HG03025 (cell line): ENCODE measurements around the gene LILRA2.
"Not testable (repeated sequence)": the region's sequence is repeated elsewhere in the genome, so short reads cannot be mapped to it uniquely, and the experiment has no call there.

Experiments used
- ATAC-seq: cut with Tn5 transposase; IDR thresholded peaks from one replicate; pipeline ENCODE4 v1.9.1; 2021; ENCODE audit warnings: mild to moderate bottlenecking, moderate library complexity; ENCODE audit not compliant: unreplicated experiment, low FRiP score

LILRA2 gene

DNA sequence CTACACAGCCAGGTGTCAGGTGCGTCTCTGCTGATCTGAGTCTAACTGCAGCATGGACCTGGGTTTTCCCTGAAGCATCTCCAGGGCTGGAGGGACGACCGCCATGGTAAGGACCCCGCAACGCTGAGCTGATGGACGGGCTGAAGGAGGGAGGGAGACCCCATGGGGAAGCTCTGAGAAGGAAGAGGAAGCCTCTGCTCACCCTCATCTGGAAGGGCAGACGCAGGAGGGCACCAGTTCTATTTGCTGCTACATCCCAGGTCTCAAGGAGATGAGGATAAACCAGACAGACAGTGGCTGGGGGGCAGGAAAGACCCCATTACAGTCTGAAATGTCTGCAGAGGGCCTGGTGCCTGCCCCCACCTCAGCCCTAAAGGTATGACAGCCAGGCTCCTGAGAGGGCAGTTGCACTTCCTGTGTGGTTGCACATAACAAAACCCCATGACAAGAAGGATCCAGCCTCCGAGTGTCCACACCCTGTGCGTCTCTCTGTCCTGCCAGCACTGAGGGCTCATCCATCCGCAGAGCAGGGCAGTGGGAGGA is at the start of gene LILRA2:
LILRA2 (plus strand) TSS at position 461 of the 543 bp plus-strand sequence. CDS start 89 bp downstream, outside the sequence.
- ATAC-seq, result no peak

DNA sequence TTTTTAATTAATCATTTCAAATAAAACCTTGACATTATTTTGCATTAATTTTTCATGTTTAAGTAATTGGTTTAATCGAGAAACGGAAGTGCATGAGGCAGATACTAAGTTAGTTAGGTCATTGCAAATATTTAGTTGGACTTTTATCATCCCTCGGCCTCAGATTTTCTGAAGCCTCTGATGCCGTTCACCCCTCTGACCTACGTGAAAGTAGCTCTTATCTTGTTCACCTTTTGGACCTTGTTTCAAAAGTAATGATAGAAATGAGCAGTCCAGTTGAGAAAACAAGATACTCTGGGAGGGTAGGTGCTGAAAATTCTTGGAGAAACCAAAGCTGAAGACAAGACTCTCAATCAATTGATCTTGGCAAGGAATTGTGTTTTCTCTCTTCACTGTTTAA is 48.0 kb upstream of the LILRA2 start:
- ATAC-seq, result no peak

DNA sequence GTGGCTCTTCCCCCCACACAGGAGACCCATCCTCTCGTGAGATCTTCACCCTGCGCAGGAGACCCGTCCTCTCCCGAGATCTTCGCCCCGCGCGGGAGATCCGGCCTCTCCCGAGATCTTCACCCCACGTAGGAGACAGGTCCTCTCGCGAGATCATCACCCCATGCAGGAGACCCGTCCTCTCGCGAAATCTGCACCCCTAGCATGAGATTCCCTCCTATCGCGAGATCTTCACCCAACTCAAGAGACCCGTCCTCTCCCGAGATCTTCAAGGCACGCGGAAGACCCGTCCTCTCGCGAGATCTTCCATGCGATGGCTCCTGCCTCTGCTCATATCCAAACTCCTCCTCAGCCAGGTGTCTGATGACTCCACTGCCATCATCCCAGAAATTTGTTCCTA is 46.6 kb upstream of the LILRA2 start:
- no peak for ATAC-seq

DNA sequence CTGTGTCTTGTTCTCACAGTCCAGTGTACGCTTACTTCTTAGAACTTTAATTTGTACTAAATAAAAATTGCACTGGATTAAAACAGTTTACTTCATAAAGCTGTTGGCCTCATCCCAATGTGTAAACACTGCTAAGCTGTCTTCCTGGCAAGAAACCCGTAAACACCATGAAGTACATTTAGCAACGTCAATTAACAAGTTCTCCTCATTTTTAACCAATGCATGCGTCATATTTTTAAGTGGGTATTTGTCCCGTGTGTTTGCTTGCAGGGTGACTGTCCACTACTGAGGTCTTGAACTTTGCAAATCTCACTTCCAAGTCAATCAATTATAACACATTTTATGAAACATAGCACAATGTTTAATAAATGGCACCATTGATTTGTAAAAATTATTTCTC is 42.7 kb upstream of the LILRA2 start:
- ATAC-seq, result no peak

DNA sequence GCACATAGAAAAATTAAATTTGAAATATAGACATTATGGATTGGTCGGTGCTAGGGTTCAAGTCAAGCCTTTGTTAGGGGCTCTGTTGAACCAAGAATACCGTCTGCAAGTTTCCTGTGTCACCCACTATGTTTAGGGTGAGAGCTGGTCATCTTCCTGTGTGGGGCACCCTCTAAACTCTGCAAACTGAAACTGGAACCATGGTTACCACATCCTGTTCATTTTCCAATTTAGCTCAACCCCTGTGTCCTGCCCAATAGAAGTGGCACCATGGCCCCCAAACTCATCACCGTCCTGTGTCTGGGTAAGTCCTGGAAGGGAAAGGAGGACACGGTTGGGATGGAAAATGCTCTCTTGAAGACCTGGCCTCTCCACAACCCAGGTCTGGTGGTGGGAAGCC is 41.1 kb upstream of the LILRA2 start:
- ATAC-seq, result no peak

DNA sequence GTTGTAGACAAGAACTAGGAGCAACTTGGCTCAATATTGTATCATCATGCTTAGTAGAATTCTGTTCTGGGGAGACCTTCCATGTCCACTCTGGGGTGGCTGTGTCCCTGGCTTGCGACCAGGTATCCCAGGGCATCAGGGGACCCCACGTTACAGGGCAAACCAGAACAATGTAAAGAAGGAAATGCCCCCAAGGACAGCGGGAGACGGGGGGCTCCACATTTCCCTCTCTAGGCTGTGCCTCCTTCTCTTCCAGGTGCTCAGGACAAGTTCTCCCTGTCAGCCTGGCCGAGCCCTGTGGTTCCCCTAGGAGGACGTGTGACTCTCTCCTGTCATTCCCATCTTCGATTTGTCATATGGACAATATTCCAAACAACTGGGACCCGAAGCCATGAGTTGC is 40.1 kb upstream of the LILRA2 start:
- no peak for ATAC-seq

DNA sequence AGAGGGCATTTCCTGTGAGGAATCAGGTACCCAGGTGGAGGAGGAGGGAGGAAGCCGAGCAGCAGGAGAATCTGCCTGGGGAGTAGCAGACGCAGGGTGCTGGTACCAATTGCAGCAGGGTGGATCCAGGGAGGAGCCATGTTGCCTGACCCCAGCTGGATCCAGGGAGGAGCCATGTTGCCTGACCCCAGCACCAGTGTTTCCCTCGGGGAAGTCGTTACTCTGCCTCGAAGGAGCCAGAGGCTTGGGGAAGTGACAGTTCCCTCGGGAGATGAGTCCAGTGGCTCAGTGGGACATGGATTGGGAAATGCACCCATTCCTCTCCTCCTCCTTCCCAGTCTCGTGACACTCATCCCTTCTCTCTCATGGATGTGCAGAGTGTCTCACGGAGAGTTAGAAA is 39.4 kb upstream of the LILRA2 start:
- ATAC-seq, result no peak

DNA sequence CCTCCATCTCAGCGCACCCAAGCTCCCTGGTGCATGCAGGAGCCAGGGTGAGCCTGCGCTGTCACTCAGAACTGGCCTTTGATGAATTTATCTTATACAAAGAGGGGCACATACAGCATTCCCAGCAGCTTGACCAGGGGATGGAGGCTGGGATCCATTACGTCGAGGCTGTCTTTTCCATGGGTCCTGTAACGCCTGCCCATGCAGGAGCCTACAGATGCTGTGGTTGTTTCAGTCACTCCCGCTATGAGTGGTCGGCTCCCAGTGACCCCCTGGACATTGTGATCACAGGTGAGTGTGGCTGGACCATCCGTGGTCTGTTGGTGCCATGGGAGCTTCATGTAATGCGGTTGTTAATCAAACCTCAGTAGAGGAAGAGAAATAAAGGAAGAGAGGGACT is 38.0 kb upstream of the LILRA2 start:
- no peak for ATAC-seq

DNA sequence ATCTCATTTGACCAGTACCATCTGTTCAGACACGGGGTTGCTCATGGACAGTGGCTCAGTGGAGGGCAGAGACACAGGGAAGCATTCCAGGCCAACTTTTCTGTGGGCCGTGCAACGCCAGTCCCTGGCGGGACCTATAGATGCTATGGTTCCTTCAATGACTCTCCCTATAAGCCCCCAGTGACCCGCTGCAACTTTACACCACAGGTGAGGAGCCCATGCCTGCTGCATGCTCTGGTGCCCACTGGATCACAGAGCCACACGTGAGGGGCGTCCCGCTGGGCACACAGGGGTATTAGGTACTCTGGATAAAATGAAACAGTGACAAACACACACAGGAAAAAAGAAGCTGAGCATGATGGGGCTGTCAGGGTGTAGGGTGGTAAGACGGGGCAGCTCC is 36.6 kb upstream of the LILRA2 start:
- no peak for ATAC-seq

DNA sequence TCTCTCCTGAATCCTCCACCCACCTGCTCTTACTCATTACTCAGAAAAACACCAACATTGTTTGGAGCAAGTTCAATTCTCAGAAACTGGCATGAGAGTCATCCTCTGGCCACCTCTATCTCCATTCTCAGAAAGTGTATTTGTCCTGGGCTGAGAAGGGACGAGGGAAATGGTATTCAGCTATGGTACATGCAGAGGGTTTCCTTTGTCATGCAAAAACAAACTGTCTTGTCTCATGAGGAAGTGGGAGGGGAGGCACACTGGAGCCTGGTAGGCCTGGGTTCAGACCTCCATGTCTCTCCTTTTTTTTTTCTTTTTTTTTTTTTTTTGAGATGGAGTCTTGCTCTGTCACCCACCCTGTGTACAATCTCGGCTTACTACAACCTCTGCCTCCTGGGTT is 31.9 kb upstream of the LILRA2 start:
- ATAC-seq, result no peak

DNA sequence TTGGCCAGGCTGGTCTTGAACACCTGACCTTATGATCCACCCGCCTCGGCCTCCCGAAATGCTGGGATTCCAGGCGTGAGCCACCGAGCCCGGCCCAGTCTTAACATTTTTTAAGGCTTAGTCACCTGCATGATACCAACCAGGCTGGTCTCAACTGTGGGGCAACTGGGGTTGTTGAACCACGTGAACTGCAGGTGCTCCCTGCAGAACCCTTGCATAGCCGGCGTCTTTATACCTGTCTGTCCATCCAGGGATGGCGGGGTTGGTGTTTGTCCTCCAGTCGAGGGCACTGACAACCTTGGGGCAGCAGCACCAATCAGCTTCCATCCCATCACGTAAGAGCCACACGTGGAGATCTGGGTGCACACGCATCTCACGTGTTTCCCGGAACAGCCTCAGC is 24.8 kb upstream of the LILRA2 start:
- ATAC-seq, result no peak

DNA sequence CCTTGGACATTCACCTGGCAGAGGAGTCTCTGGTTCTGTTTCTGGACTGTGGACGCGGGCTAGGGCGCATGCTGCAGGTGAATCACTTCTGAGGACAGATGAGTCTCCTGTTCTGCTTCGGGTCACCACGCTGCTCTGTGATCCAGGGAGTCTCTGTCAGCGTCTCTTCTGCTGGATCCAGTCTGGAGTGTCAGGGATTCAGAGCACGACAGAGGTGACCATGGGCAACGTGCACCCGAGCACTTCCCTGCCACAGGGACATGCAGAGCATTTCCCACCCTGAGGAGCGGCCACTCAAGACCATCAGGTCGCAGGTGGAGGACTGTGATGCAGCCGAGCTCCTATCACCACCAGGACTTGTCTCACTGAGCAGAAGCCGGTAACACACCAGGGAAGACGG is 24.4 kb upstream of the LILRA2 start:
- no peak for ATAC-seq

DNA sequence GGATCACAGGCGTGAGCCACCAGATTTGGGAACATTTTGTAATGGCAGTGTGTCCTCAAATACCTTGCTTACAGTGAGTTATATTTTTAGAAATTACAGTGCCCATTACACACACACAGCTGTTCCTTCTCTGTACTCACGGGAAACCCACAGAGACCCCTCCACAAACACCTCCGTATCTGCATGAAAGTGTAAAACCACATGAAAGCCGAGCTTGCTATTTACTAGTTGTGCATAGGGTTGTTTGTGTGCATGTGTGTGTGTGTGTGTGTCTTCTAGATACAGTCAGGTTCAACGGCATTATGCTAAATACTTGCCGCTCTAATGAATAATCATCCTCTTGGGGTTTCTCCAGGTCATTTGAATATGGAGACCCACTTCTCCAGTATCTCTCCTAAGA is 22.3 kb upstream of the LILRA2 start:
- no peak for ATAC-seq

DNA sequence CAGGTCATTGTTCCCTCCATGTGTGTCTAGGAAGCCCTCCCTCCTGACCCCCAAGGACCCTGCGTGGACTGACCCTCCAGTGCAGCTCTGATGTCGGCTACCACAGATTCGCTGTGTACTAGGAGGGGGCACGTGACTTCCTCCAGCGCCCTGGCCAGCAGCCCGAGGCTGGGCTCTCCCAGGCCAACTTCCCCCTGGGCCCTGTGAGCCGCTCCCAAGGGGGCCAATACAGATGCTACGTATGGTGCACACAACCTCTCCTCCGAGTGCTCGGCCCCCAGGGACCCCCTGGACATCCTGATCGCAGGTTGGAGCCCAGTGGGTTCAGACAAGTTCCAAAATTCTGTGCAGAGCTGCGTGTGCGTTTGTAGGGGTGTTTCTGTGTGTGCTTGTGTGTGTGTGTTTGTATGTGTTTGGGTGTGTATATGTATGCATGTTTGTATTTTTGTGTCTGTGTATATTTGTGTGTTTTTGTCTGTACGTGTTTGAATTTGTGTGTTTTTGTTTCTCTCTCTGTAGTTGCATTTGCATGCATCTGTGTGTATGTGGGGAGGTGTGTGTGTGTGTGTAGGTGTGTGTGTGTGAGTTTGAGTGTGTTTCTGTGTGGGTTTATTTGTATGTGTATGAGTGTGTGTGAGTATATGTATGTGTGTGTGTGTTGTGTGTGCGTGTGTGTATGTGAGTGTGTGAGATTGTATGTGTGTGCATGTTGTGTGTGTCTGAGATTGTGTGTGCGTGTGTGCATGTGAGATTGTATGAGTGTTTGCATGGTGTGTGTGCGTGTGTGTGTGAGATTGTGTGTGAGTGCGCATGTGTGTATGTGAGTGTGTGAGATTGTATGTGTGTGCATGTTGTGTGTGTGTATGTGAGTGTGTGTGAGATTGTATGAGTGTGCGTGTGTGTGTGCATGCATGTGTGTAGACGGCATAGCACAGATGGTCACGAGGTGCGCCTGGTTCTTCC is 21.4 kb upstream of the LILRA2 start:
- no peak for ATAC-seq

DNA sequence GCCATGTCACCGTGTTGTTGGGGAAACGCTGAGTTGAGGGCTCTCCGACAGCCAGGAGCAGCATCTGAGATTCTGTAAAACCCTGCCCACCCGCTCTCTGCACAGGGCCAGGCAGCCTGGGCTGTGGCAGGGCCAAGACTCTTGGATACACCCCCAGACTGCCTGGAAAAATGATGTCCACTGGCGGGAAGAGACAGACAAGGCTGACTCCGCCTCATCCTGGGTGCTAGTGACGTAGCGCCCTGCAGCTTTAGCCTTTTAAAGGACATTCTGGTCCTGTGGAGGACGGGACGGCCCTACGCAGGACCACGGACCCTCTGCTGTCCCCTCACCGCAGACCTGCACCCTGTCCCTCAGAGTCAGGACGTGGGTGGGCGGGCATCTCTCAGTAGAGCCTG is 20.7 kb upstream of the LILRA2 start:
- no peak for ATAC-seq

DNA sequence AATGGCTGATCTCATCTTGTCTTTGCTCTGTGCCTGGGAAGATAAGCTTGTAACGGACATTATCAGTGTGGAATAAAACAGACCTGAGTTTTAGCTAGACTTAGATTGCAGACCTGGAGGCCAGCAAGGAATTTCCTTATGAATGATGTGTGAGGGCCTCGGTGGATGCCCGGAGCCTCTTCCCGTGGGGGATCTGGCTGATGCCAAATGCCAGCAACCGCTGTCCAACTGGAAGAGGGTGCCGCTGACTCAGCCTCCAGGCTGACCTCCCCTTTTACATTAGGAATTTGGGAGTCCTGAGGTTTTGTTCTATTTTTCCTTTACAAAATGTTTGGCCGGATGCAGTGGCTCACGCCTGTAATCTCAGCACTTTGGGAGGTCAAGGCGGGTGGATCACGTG is 19.6 kb upstream of the LILRA2 start:
- ATAC-seq, result no peak

DNA sequence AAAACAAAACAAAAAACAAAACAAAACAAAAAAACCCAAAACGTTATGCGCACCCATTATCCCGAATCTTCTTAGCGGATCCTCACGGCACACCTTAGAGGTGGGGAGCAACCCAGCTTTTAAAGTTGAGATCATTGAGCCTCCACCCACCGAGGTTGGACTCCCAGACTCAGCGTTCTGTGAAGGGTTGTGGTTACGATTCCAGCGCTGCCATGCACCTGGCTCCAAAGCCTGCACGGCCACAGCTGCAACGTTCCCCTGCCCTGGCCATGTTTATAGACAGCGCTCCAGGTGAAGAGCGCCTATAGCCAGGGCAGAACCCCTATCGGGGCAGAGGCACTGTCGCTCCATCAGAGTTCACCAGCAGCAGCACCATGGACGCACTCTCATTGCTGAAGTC is 18.7 kb upstream of the LILRA2 start:
- no peak for ATAC-seq

DNA sequence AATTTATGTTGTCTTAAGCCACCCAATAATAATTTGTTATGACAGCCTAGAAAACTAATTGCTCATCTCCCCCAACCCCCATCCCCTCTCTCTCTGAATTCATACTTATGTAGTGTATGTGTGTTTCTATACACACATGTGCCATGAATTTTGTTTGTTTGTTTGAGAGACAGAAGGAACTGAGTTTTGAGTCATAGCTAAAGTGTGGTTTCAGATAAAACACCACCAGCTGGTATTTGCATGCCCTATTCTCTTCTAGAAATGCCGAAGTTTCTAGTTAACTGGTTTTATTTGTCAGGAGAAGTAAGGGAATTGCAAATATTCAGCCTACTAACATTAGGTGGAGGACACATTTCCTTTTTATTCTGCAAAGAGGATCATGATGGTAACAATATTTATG is 17.4 kb upstream of the LILRA2 start:
- ATAC-seq, result no peak

DNA sequence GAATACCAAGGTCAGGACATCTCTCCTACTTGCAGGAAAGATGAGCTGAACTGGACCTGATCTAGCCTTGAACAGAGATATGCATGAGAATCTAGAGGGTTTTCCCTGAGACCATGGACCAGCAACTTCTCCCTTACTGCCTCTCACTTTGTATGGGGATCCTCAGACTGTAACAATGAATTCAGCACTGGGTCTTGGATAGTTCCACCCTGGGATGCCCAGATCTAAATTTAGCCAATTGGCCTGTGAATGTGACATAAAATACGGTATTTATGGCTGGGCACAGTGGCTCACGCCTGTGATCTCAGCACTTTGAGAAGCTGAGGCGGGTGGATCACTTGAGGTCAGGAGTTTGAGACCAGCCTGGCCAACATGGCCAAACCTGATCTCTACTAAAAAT is 15.3 kb upstream of the LILRA2 start:
- no peak for ATAC-seq

DNA sequence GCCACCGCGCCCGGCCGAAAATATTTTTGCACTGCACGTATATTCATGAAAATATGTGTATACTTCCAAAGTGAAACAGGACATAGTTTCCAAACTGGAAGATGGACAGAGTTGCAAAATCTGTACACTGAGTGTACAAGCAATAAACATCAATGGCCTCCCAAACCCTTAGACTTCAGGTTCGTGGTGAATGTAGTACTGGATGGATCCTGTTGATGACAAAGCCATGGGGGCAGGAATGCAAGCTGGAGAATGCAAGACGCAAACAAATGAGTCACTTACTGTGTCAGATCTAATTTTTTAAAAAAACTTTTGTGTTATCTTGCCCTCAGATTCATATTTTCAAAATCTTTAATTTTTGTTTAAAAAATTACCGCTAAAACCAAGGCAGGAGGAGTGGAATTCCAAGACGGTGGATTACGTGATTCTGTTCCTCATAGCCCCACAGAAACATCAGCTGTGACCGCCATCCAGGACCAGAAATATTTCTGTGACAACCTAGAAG is 12.7 kb upstream of the LILRA2 start:
- no peak for ATAC-seq

DNA sequence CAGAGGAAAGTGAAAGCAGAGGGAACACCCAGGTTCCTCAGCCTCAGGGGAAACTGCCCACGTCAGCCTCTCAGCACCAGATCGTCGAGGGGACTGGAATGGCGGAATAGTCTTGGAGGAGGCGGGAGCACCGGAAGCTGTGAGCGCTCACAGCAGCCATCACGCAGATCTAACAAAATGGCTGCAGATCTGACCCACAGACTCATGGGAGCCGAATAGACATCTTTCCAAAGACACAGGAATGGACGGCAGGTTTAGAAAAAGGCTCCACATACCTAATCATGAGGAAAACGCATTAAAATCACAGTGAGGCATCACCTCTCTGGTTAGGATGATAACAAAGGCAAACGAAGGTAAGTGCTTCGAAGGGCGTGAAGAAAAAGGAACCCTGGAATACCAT is 11.8 kb upstream of the LILRA2 start:
- ATAC-seq, result no peak

DNA sequence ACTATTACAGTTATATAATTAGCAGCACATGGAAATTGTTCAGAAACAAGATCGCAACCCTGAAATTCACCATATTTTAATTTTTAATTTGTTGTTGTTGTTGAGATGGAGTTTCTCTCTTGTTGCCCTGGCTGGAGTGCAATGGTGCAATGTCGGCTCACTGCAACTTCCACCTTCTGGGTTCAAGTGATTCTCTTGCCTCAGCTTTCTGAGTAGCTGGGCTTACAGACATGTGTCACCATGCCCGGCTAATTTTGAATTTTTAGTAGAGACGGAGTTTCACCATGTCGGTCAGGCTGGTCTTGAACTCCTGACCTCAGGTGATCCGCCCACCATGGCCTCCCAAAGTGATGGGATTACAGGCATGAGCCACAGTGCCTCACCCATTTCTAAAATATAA is 10.4 kb upstream of the LILRA2 start:
- ATAC-seq, result not testable (repeated sequence)
